C4-2B (cell line): ENCODE results near the gene RRP8.

Experiments
- CTCF ChIP-seq: fragments of 450-650 bp; conservative IDR thresholded peaks from 2 replicates; pipeline ENCODE4 v1.5.1; 2017; ENCODE audit warnings: mild to moderate bottlenecking
- ZFX ChIP-seq: fragments of 450-650 bp; IDR thresholded peaks from 2 replicates; pipeline ENCODE4 v1.6.1; 2017

- TF ChIP-seq CTCF (no peak), ZFX (no peak)
Observed at GRCh38 chr11:6648501-6648900, 45.1 kb upstream of the RRP8 start.
